Psoas muscle (tissue), 8 donors: ENCODE measurements around the gene RET. TPM values are rescaled to one million over a fixed set of nuclear protein-coding genes. Genes with fewer than 3 reads are reported as not detected.

ENCODE experiments used
- ATAC-seq, 4 donors: fragments of 200-7000 bp; cut with Tn5 transposase; one replicate each; pipeline ENCODE4 v1.9.1; 2020; ENCODE audit warnings: moderate library complexity in 3 of 4, mild to moderate bottlenecking in 2 of 4
- DNase-seq, 2 donors: peaks; one replicate each; pipeline ENCODE4 v3.0.0-alpha.2; 2020
- H3K27ac ChIP-seq: fragments of 200-600 bp; one replicate; pipeline ENCODE4 v1.8.0; 2022
- H3K27me3 ChIP-seq, 3 donors: fragments of 200-600 bp in 1 of 3; one replicate each; pipeline versions ENCODE4 v1.6.1 to v1.8.0; 2013 to 2022; ENCODE audit warnings: low read length in 2 of 3, mild to moderate bottlenecking in 2 of 3, moderate library complexity in 1 of 3; ENCODE audit not compliant: insufficient read depth in 3 of 3
- H3K36me3 ChIP-seq, 2 donors: fragments of 200-600 bp in 1 of 2; one replicate each; pipeline versions ENCODE4 v1.6.1 to v1.8.0; 2013 to 2022; ENCODE audit warnings: low read depth in 1 of 2, mild to moderate bottlenecking in 1 of 2, moderate library complexity in 1 of 2; ENCODE audit not compliant: insufficient read depth in 1 of 2
- H3K4me1 ChIP-seq: fragments of 200-600 bp; one replicate; pipeline ENCODE4 v1.8.0; 2022
- H3K4me3 ChIP-seq: fragments of 200-600 bp; one replicate; pipeline ENCODE4 v1.8.0; 2022; ENCODE audit warnings: mild to moderate bottlenecking
- H3K9me3 ChIP-seq: fragments of 200-600 bp; one replicate; pipeline ENCODE4 v1.8.0; 2022
- CTCF ChIP-seq: fragments of 200-600 bp; IDR thresholded peaks from one replicate; pipeline ENCODE4 v1.8.0; 2022; ENCODE audit warnings: antibody characterized with exemption
- WGBS, 3 donors: extraction: QIAGEN DNeasy Blood & Tissue Kit; methylation state at CpG; one replicate each; pipeline versions ENCODE4 v1.1.6 to v1.1.7; 2013; 5-methylcytosine and 5-hydroxymethylcytosine counted together
- intact Hi-C, 2 donors: fragments of 100-400 bp; cut with DNase I; formaldehyde crosslinking; loops; one replicate each; pipeline versions ENCODE4 v1.11.0 to v1.14.2; 2022
- polyA plus RNA-seq, 3 donors: library from polyadenylated mRNA; stranded (reverse); fragments of 200-250 nt; gene quantifications; one replicate each; pipeline ENCODE4 v1.2.3, GENCODE V29; 2013
- total RNA-seq, 4 donors: library from RNA; stranded (reverse); fragmentation: NEBNext Ultra II Directional in 2 of 4; extraction: Animal tissue kit (Norgen Biotek cat#: 25700) in 2 of 4; gene quantifications; one replicate each; pipeline versions ENCODE4 v1.2.1 to v1.2.4, GENCODE V29; 2021 to 2023
- donor health status: healthy with polysubstance abuse.
- donor health status: DM: no; HTN: no; CAD: no; lungs with moderate emphysema.
- donor health status: Bipolar disorder and iron deficiency.
- donor health status: healthy.
- donor health status: DM: yes; HTN: yes; CAD: no.
- donor health status: DM: no; HTN: no; CAD: no.
- donor health status: DM: no; HTN: no; CAD: no.
- donor health status: DM: yes; HTN: yes; CAD: no.

Gene RET
- total and polyA plus RNA-seq, 7 donors, result 0.35 to 2.6 (median 0.60) TPM

GRCh38 chr10:43136995-43137716, 60.3 kb downstream of the RET start:
- Histone ChIP-seq H3K4me1 (peaks cover 15% of the 10 kb centered on the region), H3K27ac (peak overlapping the region; percentile 83), H3K36me3 (no peaks in the 10 kb centered on the region), H3K4me3 (peak overlapping the region; percentile 73), H3K9me3 (no peaks in the 10 kb centered on the region), H3K27me3 (no peaks in the 10 kb centered on the region)
- intact Hi-C loops, result no loop called here
- 39 to 43% (median 40%) methylated on average over 27 of the region's 27 CpGs for WGBS, 3 donors
- ATAC-seq, result no peak
- DNase-seq, result no peak
- no peak for TF ChIP-seq CTCF

- ATAC-seq (peak; percentile 73 to 82 (median 78)), DNase-seq (peak; percentile 68 to 70)
- intact Hi-C loops, result no loop called here
- no peak for TF ChIP-seq CTCF
- H3K36me3 ChIP-seq, result no peaks in the 10 kb centered on the region
- no peaks in the 10 kb centered on the region for H3K9me3 ChIP-seq
- H3K27me3 ChIP-seq, result no peaks in the 10 kb centered on the region
- peak overlapping the region; percentile 73 for H3K4me3 ChIP-seq
- WGBS, 3 donors, result 0% methylated on average over 26 to 30 of the region's 30 CpGs
- H3K27ac ChIP-seq, result peak overlapping the region; percentile 83
- peaks cover 15% of the 10 kb centered on the region for H3K4me1 ChIP-seq
Measured at GRCh38 chr10:43137717-43138020, 60.8 kb downstream of the RET start.

- TF ChIP-seq CTCF, result no peak
- H3K4me3 ChIP-seq, result peak within 1 kb of the TSS; percentile 73
- peak; percentile 94 to 97 (median 95) for ATAC-seq
- H3K36me3 ChIP-seq, result no peaks in the 10 kb centered on the region
- peak; percentile 91 to 92 for DNase-seq
- intact Hi-C loops, result no loop called here
- H3K4me1 ChIP-seq, result peaks cover 15% of the 10 kb centered on the region
- 0 to 1% (median 0%) methylated on average over 78 to 93 of the region's 93 CpGs for WGBS, 3 donors
- H3K9me3 ChIP-seq, result no peaks in the 10 kb centered on the region
- H3K27ac ChIP-seq, result peak within 1 kb of the TSS; percentile 83
- no peaks in the 10 kb centered on the region for H3K27me3 ChIP-seq
Measured at GRCh38 chr10:43138021-43138756, 61.3 kb downstream of the RET start, which contains the start of gene CSGALNACT2. Gene CSGALNACT2, plus strand, starts transcription at chr10:43138445. Its CDS starts 16,705 bp downstream, at chr10:43155150.

GRCh38 chr10:43138757-43139241, 61.9 kb downstream of the RET start:
- peak overlapping the region; percentile 83 for H3K27ac ChIP-seq
- no peaks in the 10 kb centered on the region for H3K27me3 ChIP-seq
- DNase-seq (no peak), ATAC-seq (peak; percentile 14 to 52 (median 32))
- 0 to 1% (median 0%) methylated on average over 22 of the region's 22 CpGs for WGBS, 3 donors
- no peaks in the 10 kb centered on the region for H3K9me3 ChIP-seq
- no peaks in the 10 kb centered on the region for H3K36me3 ChIP-seq
- peaks cover 15% of the 10 kb centered on the region for H3K4me1 ChIP-seq
- intact Hi-C loops, result no loop called here
- peak overlapping the region; percentile 73 for H3K4me3 ChIP-seq
- TF ChIP-seq CTCF, result no peak
